ENCODE results near the gene KLK5. TPM values are rescaled to one million over a fixed set of nuclear protein-coding genes. Genes with fewer than 3 reads are reported as not detected.

Gene KLK5
- total RNA-seq, 2 experiments from 2014 or later, result not detected

DNA sequence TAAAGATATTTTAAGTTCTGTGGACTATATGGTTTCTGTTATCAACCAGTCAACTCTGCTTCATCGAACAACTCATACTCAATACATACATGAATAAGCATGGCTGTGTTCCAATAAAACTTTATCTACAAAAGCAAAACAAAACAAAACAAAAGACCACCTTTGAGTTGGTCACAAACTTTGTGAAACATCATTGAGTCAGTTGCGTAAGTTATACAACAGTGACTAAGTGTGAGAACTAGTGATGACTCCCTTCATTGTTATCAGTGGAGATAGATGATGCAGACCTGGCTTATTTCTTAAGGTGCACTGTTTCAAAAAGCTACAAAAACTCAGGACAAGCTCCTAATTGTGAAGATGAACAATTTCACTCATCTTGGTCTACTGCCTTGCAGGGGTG, 27.1 kb downstream of the KLK5 start:
- ChIA-PET POLR2A (no interaction called here), CTCF (interaction anchor here (1.1 kb wide), 1 partner anchor 90 kb away, joined by 3 read pairs; no protein-coding TSS in a partner anchor)

DNA sequence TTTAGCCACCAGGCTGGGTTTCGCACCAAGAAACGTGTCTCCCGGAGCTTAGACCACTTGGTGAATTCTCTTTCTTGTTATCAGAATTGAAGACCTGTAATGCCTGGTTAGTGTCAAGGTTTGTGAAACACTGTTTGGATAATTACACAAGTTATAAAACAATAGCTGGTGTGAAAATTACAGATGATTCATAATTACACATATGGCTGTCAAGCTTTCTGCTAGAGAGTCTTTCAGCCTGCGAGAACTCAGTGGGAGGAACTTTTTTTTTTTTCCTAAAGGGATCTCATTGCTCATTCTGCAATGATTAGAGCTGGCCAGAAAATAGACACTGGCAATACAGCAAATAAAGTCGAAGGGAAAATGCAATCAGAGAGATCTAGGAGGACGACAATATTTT, 28.3 kb downstream of the KLK5 start:
- ChIA-PET POLR2A (no interaction called here), CTCF (interaction anchor here (0.6 kb wide), 1 partner anchor 317 kb away, joined by 3 read pairs; no protein-coding TSS in a partner anchor)

DNA sequence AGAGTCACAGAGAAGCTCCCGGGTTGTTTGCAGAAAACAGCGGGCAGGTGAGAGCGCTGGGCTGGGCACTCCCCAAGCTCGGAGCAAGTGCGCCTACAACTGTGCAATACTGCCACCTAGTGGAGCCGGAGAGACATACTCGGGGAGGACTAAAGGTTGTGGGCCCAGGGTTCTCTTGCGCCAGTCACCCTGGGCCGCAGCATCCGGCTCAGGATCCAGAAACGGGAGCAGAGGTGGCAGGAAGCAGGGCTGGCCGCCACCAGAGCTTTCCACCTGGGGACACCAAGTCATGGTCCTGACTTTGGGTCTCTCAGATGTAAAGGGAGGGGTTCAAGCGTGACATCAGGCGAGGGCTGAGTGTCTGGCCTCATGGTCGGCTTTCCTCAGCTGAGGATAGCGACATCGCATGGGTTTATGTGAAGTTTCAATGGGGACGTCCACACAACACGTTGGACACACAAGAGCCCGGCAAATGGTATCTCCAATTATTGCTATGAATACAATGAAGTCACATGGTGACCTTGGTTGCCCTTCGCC, 30.5 kb downstream of the KLK5 start:
- ChIA-PET POLR2A (interaction anchor here (0.6 kb wide), 1 partner anchor 127 kb away, joined by 3 read pairs; no protein-coding TSS in a partner anchor), CTCF (interaction anchor here (0.6 to 2.1 kb wide), 22 partner anchors 8 to 555 kb away, joined by 3 to 12 read pairs (median 3); partner anchors contain the start of gene POLD1)

DNA sequence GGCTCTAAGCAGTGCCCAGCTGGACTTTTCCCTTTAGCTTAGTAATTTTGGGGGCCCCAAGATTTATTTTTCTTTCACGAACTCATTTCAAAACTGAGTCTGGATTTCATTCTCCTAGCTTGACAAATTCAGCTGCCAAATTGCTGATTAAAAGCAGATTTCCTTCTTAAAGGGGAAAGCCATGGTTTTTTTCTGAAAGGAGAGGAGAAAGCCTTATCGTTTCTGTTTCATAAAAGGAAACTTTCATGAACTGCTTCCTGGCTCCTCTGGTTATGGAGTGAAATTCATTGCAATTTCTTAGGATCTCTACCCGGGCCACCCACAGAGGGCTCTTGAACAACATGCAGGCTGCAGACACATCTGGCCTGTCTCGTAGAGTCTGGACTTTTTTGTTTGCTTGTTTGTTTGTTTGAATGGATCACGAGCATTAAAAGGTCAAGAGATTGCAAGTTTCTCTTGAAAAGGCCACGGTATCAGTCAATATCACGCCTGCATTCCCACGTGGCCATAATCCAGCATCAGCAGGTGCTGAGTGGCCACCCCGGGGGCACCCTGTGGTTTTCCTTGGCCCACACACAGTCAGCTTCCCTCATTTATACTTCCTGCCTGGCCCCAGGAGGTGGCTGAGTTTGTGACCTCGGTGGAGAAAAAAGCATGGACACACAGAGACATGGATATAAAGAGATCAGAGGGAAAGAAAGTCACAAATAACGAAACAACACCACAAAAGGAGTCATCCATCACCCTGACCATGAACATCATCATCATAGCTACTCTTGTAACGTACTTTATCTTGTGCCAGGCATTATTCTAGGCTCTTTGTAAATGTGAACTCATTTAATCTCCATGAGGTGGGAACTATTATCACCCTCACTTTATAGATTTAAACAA, 31.2 kb downstream of the KLK5 start:
- POLR2A ChIA-PET, result interaction anchor here (0.6 kb wide), 1 partner anchor 126 kb away, joined by 3 read pairs; no protein-coding TSS in a partner anchor
- CTCF ChIA-PET, result interaction anchor here (0.6 to 2.1 kb wide), 22 partner anchors 9 to 554 kb away, joined by 3 to 12 read pairs (median 3); partner anchors contain the start of gene POLD1

DNA sequence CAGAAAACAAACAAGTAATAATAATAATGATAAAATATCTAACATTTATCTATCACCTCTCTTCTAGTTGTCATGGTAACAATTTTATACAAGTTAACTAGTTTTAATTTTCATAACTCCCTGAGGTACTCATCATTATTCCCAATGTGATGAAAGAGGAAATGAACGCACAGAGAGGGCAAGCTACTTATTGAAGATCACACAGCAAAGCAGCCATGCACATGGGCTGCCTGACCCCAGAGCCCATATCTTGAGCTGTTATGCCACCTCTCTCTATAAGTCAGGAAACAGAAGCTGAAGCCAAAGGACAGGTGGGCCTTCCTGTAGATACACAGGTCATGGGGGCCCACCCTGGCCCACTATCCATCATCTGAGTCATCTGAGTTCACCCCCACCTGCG, 36.8 kb downstream of the KLK5 start:
- ChIA-PET CTCF (no interaction called here), POLR2A (no interaction called here)

DNA sequence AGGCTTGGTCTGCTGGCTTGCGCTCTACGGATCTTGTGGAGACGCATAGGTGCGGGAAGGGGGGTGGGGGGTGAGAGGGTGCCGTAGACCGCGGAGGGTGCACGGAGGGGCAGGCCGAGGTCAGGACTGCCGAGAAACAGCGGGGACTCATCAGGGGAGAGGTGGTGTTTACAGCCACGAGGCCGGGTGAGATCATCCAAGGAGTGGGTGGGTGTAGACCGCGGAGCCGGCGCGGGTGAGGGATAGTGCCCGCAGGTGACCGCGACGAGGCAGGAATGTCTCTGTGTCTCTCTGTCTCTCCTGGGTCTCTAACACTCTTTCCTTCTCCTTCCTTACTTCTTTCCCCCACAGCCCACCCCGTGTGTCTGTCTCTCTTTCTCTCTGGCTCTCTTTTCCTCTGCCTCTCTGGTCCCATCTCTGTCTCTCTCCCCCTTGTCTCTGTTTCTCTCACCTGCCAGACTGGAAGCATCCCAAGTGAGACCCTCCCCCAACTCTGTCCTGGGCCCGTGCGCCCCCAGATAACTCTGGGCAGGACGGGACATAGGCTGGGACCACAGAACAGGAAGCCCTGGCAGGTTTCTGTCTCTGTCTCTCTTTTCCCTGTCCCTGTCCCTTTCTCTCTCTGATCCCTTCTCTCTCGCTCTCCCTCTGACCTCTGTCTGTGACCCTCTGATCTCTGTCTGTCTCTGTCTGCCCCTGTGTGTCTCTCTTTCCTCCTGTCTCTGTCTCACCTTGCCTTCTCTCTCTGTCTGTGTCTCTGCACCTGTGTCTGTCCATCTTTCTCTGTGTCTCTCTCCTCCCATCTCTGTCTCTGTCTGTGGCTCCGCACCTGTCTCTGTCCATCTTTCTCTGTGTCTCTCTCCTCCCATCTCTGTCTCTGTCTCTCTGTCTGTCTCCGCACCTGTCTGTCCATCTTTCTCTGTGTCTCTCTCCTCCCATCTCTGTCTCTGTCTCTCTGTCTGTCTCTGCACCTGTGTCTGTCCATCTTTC, 39.8 kb downstream of the KLK5 start:
- POLR2A ChIA-PET, result no interaction called here

DNA sequence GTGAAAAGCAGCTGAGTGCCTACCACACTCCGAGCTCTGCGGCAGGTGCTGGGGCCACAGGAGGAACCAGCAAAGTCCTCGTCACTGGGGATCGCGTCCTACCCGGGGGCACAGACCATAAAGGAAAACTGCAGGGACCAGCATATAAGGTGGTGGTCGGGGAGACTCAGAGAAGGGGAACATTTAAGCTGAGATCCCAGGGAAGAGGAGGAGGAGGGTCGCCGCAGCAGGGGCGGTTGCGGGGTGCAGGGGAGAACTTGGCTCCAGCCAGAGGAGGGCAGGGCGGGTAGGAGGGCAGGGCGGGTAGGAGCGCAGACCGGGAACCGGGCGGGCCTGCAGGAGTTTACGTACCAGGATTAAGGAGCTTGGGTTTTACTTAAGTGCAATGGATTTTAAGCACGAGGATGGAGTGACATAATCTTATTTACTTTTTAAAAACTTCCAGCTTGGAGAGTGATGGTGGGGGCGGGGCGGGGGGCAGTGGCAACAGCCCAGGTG, 40.7 kb downstream of the KLK5 start:
- POLR2A ChIA-PET, result no interaction called here
- CTCF ChIA-PET, result interaction anchor here (0.6 kb wide), 1 partner anchor 40 kb away, joined by 3 read pairs; no protein-coding TSS in a partner anchor

More for the DNA sequence above, 39.8 kb downstream of the KLK5 start:
- CTCF ChIA-PET, result no interaction called here

DNA sequence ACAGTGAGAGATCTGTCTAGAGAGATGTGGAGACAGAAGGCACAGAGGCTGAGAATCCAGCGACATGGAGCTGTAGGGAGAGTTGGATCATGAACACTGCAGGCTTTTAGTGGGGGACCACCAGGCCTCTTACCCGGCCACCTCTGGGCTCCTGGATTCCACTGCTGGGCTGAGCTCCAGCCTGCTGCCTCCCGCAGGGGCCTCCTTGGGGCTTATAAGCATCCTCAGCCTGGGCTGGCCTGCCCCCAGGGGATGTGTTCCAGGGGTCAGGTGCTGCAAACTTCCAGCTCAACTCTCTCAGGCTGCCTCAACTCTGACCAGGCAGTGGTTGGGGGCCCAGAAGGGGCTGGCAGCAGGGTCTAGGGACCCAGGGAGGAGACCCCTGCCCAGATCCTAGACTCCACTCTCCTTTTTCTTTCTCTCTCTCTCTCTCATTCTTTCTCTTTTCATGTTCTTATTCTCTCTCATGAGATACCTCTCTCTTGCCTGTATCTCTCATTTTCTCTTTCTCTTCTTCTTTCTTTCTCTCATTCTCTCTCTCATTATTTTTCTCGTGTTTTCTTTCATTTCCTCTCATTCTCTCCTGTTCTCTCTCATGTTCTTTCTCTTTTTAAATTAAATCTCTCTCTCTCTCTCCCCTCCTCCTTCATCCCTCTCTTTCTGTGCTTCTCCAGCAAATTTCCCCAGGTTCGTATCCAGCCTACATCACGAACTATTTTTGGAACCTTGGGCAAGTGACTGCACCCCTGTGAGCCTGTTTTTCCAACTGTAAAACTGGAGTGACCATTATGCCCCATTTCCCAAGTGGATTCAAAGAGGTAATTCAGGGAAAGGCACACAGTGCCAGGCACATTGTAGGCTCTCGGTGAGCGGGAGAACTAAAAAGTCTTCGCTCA, 41.4 kb downstream of the KLK5 start, which contains the start of gene KLK4:
KLK4 (minus strand) TSS at position 190 of the 896 bp plus-strand sequence. CDS start 657 bp downstream, outside the sequence.
- POLR2A ChIA-PET, result no interaction called here
- CTCF ChIA-PET, result interaction anchor here (0.6 kb wide), 1 partner anchor 40 kb away, joined by 3 read pairs; no protein-coding TSS in a partner anchor

DNA sequence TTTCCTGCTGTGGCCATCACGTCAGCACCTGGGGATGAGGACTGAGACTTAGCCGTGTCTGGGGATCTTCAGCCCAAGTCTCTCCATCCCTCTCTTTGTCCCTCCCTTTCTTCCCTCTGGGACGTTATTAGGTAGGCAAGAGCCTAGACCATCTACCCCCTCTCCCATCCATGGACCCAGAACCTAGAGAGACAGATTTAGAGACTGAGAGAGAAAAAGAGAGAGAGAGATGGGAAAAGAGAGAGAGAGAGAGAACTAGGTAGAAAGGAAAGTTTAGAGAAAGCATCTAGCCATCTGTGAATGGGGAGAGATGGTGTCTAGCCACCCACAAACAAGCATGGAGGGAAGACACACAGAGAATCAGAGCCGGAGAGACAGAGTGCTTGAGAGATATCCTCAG, 42.1 kb downstream of the KLK5 start:
- CTCF ChIA-PET, result no interaction called here
- POLR2A ChIA-PET, result no interaction called here

DNA sequence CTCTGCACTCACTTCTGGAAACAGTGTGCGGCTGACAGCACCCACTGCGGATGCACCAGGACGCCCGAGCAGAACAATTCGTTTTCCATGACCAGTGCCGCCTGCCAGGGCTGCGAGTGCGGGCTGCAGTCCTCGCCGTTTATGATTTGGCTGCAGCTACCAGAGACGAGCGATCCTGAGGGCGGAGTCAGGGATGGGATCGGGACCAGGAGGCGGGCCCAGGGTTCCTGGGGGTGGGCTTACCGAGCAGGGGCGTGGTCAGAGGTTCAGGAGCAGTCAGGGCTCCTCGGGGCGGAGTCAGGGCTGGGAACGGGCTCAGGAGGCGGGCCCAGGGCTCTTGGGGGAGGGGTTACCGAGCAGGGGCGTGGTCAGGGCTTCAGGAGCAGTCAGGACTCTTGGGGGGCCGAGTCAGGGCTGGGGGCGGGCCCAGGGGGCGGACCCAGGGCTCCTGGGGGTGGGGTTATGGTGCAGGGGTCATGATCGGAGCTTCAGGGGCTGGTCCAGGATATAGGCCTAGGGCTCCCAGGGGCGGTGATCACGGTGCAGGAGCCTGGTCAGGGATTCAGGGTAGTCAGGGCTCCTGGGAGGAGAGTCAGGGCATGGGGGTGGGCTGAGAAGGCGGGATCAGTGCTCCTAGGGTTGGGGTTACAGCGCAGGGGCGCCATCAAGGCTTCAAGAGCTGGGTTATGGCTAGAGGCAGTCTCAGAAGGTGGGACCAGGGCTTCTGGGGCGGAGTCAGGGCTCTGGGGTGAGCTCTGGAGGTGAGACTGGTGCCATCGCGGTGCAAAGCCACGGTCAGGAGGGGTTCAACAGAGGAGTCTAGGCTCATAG, 43.4 kb downstream of the KLK5 start:
- ChIA-PET CTCF (interaction anchor here (1.4 kb wide), 1 partner anchor 13 kb away, joined by 5 read pairs; no protein-coding TSS in a partner anchor), POLR2A (no interaction called here)

DNA sequence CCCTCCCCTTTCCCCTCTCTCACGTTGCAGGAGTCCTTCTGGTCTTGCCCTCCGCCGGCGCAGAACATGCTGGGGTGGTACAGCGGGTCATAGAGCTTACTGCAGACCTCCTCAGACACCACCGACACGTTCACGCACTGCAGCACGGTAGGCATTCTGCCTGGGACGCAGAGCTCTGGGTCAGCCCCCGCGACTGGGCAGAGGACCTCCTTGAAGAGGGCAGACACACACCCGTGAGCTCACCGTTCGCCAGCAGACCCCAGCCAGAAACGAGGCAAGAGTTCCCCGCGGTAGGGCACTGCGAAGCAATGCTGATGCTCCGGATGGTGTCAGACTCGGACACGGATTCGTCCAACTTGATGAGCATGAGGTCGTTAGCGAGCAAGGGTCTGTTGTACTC, 44.5 kb downstream of the KLK5 start:
- CTCF ChIA-PET, result no interaction called here
- POLR2A ChIA-PET, result no interaction called here

DNA sequence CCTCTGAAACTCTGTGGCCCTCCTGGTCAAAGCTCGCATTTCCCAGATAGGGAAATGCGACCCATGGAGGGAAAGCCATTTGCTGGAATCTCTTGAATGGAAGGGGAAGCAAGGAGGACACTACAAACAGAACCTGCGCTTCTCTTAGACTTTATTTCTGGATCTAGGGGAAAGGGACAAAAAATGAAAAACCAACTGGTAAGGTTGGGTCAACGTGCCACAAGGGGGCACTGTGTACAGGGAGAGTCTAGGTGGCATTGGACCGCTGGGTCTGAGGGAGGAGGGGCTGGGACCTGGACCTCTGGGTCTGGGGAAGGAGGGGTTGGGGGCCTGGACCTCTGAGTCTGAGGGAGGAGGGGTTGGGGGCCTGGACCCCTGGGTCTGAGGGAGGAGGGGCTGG, 46.6 kb downstream of the KLK5 start:
- POLR2A ChIA-PET, result no interaction called here
- CTCF ChIA-PET, result interaction anchor here (0.9 to 1.4 kb wide), 2 partner anchors 14 to 16 kb away, joined by 3 to 12 read pairs; no protein-coding TSS in a partner anchor

DNA sequence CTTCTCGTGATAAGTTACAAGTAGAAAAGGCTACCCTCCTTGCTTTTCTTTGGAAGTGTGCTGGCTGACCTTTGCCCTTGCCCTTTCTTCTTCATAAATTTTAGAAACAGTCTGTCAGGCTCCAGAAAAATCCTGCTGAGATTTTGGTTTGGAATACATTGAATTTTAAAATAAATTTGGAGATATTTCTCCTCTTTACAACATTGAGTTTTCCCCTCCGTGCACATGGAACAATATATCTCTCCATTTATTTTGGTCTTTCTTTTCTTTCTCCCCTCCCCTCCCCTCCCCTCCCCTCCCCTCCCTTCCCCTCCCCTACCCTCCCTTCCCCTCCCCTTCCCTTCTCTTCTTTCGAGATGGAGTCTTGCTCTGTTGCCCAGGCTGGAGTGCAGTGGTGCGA, 50.2 kb downstream of the KLK5 start:
- POLR2A ChIA-PET, result no interaction called here
- CTCF ChIA-PET, result no interaction called here

DNA sequence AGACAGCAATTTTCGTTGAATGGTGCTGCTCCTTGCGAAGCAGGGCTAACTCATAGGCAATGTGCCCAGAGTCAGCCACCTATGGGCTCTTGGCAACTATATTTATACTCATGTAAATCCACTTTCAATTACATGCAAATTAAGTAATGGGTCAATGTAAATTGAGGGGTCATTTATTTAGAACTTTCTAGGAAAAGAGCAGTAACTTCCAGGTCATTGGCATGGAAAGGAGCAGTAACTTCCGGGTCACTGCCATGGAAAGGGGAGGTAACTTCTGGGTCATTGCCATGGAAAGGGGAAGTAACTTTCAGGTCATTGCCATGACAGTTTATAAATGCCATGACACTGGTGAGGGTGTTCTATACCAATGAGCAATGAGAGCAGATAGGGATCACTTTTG, 53.3 kb downstream of the KLK5 start:
- ChIA-PET POLR2A (no interaction called here), CTCF (no interaction called here)

DNA sequence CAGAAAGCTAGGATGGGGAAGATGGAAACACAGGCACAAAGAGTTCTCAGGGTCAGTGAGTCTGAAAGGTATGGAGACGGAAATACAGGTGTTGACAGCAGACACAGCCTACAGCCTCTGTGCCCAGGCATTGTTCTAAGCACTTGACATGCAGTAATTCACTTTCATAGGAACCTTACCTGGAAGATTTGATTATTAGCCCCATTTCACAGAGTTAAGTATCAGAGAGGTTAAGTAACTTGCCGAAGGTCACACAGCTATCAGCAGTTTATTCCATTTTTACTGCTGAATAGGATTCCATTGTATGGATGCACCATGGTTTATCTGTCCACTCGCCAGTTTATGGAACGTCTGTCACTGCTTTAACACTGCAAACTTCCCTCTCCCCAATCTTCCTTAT, 54.8 kb downstream of the KLK5 start:
- POLR2A ChIA-PET, result no interaction called here
- CTCF ChIA-PET, result interaction anchor here (0.6 kb wide), 1 partner anchor 318 kb away, joined by 5 read pairs; no protein-coding TSS in a partner anchor

DNA sequence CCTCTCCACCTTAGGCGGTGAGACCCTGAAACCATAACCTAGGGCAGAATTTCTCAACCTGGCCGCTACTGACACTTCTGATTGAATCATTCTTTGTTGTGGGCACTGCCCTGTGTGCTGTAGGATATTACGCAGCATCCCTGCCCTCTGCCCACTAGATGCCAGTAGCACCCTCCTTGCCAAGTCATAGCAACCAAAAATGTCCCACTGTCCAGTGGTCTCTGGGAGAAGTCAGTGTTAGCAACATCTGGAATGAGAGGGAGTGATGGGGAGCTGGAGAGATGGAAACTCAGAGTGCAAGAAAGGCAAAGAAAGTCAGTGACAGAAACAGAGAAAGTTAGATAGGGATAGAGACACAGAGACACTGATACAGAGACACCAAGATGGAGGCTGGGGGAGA, 55.2 kb downstream of the KLK5 start:
- POLR2A ChIA-PET, result no interaction called here
- CTCF ChIA-PET, result interaction anchor here (0.6 kb wide), 1 partner anchor 318 kb away, joined by 5 read pairs; no protein-coding TSS in a partner anchor

DNA sequence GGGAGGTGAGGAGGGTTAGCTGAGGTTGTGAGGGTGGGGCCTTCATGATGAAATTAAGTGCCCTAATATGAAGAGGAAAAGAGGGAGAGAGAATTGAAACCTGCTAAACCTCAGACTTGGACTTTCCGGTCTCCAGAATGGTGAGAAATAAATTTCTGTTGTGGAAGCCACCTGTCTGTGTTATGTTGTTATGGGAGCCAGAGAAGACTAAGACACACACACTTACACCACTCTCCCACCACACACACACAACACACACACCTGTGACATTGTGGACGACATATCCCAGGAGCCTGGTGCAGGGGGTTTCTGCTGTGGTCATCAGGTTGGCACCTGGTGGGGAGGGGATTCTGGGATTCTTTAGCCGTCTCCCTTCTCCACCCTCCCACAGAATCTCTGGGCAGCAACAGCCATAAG, 55.6 kb downstream of the KLK5 start:
- POLR2A ChIA-PET, result no interaction called here
- CTCF ChIA-PET, result no interaction called here
